Measurements from ENCODE around the gene LOXL1.

LOXL1 gene

DNA sequence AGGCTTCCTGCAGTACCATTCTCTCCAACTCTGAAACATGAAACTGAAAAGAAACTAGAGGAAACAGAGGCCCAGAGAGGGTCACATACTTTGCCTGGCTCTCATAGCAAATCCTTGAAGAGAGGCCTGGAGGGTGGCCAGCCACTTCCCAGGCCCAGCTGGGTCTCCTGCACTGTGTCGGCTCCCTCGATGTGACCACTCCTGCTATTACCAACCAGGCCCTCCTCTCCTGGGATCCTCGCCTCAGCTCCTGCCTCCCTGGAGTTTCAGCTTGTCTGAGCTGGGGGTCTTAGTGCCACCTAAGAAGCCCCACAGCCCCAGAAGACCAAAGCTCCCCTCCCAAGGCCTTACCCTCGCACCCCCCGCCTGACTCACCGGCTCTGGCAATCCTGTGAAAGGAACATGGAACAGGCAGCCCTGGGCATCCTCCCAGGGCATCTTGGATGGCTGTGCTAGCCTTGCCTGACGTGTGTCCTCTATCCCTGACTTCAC, 4.6 kb downstream of the LOXL1 start:
- no peaks in the 10 kb centered on the region for H3K36me3 ChIP-seq
- TF ChIP-seq, protein P1, sequence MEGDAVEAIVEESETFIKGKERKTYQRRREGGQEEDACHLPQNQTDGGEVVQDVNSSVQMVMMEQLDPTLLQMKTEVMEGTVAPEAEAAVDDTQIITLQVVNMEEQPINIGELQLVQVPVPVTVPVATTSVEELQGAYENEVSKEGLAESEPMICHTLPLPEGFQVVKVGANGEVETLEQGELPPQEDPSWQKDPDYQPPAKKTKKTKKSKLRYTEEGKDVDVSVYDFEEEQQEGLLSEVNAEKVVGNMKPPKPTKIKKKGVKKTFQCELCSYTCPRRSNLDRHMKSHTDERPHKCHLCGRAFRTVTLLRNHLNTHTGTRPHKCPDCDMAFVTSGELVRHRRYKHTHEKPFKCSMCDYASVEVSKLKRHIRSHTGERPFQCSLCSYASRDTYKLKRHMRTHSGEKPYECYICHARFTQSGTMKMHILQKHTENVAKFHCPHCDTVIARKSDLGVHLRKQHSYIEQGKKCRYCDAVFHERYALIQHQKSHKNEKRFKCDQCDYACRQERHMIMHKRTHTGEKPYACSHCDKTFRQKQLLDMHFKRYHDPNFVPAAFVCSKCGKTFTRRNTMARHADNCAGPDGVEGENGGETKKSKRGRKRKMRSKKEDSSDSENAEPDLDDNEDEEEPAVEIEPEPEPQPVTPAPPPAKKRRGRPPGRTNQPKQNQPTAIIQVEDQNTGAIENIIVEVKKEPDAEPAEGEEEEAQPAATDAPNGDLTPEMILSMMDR (IDR thresholded peaks at IDR 0.05; ENCODE audit: low read depth, low read length) = no peak
- DNase-seq = no peak
- H3K27me3 ChIP-seq = peaks cover 16% of the 10 kb centered on the region
- no peak overlapping the region for H3K4me3 ChIP-seq (ENCODE audit: low read depth, low read length)
- H3K4me1 ChIP-seq = peaks cover 11% of the 10 kb centered on the region
- H3K9me3 ChIP-seq = no peaks in the 10 kb centered on the region

GRCh38 chr15:73931441-73931840, 5.2 kb downstream of the LOXL1 start:
- TF ChIP-seq, protein P1 (IDR thresholded peaks at IDR 0.05; ENCODE audit: low read depth, low read length) = no peak
- Histone ChIP-seq H3K4me3 (ENCODE audit: low read depth, low read length) (no peak overlapping the region), H3K4me1 (peaks cover 10% of the 10 kb centered on the region), H3K9me3 (no peaks in the 10 kb centered on the region), H3K27me3 (peaks cover 16% of the 10 kb centered on the region), H3K36me3 (no peaks in the 10 kb centered on the region)
- no peak for DNase-seq

- Histone ChIP-seq H3K9me3 (no peaks in the 10 kb centered on the region), H3K36me3 (no peaks in the 10 kb centered on the region), H3K4me1 (peaks cover 10% of the 10 kb centered on the region), H3K4me3 (ENCODE audit: low read depth, low read length) (no peak overlapping the region), H3K27me3 (peaks cover 6% of the 10 kb centered on the region)
- TF ChIP-seq, protein P1 (IDR thresholded peaks at IDR 0.05; ENCODE audit: low read depth, low read length) = no peak
- no peak for DNase-seq
Observed at GRCh38 chr15:73932381-73933191, 6.3 kb downstream of the LOXL1 start.

- Histone ChIP-seq H3K36me3 (no peaks in the 10 kb centered on the region), H3K4me1 (peaks cover 11% of the 10 kb centered on the region), H3K27me3 (no peaks in the 10 kb centered on the region), H3K9me3 (no peaks in the 10 kb centered on the region), H3K4me3 (ENCODE audit: low read depth, low read length) (no peak overlapping the region)
- TF ChIP-seq, protein P1 (IDR thresholded peaks at IDR 0.05; ENCODE audit: low read depth, low read length) = no peak
- DNase-seq = no peak
Observed at GRCh38 chr15:73934281-73934680, 8.0 kb downstream of the LOXL1 start.

- TF ChIP-seq, protein P1 (IDR thresholded peaks at IDR 0.05; ENCODE audit: low read depth, low read length) = no peak
- Histone ChIP-seq H3K9me3 (no peaks in the 10 kb centered on the region), H3K4me3 (ENCODE audit: low read depth, low read length) (no peak overlapping the region), H3K36me3 (no peaks in the 10 kb centered on the region), H3K27me3 (no peaks in the 10 kb centered on the region), H3K4me1 (peaks cover 24% of the 10 kb centered on the region)
- no peak for DNase-seq
Observed at GRCh38 chr15:73935547-73935946, 9.3 kb downstream of the LOXL1 start.

DNA sequence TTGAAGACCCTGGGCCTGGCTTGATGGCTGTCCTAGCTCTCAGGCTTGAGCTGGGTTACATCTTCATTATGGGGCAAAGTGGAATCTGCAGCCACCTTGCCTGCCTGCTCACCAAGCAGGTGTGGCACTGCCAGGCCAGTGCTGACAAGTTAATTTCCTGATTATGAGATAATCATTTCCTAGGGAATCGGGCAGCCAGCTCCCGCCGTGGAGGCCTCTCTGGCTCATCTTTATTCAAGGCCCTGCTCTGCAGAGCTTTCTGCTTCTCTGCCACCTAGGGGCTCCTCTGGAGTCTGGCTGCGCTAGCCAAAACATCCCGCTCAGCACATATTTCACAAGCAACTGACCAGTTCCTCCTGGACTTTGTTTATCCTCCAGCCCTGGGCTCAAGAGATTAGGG, 9.9 kb downstream of the LOXL1 start:
- no peaks in the 10 kb centered on the region for H3K27me3 ChIP-seq
- no peak overlapping the region for H3K4me3 ChIP-seq (ENCODE audit: low read depth, low read length)
- TF ChIP-seq, protein P1 (IDR thresholded peaks at IDR 0.05; ENCODE audit: low read depth, low read length) = 0 out of 2 replicates have a peak, but pooled peaks have one; percentile 22
- DNase-seq = no peak
- H3K4me1 ChIP-seq = peaks cover 30% of the 10 kb centered on the region
- H3K9me3 ChIP-seq = no peaks in the 10 kb centered on the region
- no peaks in the 10 kb centered on the region for H3K36me3 ChIP-seq

All from BE2C (cell line).